GM21390 (cell line): ENCODE data around the gene BAG1.

Source experiments
- ATAC-seq: cut with Tn5 transposase; IDR thresholded peaks from one replicate; pipeline ENCODE4 v1.9.1; 2021; ENCODE audit not compliant: unreplicated experiment

The BAG1 gene

DNA sequence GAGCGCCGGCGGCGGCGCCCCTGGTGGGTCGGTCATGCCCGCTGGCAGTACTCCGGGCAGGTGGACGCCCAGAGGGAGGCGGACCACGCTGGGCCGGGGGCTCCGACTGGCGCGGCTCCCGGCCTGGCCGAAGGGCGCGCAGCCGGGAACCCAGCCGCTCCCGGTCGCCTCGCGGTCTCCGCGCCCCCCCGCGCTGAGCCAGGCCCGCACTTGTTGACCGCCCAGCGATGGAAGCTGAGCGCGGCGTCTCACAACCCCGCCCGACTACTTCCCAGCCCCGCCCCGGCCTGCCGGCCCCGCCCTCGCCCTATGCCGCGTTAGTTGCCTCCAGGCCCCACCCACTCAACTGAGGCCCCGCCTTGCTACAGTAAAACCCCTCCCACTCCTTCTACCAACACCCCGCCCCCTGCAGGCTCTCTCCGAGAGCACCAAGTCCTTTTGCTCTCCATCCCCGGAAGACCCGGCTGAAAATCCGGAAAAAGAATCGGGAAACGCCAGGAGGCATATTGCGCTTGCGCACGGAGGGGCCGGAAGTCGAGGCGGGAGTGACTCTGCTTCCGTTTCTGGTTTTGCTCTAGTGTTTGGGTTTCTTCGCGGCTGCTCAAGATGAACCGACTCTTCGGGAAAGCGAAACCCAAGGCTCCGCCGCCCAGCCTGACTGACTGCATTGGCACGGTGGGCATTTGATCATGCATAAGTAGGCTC is at the start of gene BAG1, which contains the start of gene CHMP5:
Gene BAG1, minus strand, starts transcription at position 236 of the 705 bp plus-strand sequence.
Gene CHMP5, plus strand, starts transcription at position 577 of the 705 bp plus-strand sequence. Its CDS starts 30 bp downstream, at position 607.
- ATAC-seq, result peak; percentile 79

GRCh38 chr9:33311953-33312352 is 47.4 kb upstream of the BAG1 start:
- ATAC-seq, result no peak

DNA sequence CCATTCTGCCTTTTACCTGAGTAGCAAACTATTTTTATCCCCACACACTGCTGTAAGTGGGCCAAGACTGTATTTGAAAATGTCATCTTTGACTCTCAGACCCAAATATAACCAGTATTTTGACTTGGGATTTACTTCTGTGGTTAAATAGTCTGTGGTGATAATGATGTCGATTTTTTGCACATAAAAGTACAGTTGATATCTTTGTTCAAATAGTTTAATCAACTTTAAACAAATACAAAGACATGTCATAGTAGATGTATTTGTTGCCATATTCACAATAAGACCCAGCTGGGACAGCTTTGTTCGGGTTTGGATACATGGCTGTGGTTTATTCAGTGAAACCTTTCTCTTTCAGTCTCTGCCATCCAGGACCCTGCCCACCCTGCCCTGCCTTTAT is 46.2 kb upstream of the BAG1 start:
- ATAC-seq, result no peak

GRCh38 chr9:33309903-33310302 is 45.4 kb upstream of the BAG1 start:
- ATAC-seq, result no peak

- ATAC-seq, result no peak
Observed at GRCh38 chr9:33307067-33307466, 42.6 kb upstream of the BAG1 start.

- no peak for ATAC-seq
Observed at GRCh38 chr9:33306037-33306436, 41.5 kb upstream of the BAG1 start.

GRCh38 chr9:33304362-33304761 is 39.9 kb upstream of the BAG1 start:
- peak; percentile 65 for ATAC-seq

DNA sequence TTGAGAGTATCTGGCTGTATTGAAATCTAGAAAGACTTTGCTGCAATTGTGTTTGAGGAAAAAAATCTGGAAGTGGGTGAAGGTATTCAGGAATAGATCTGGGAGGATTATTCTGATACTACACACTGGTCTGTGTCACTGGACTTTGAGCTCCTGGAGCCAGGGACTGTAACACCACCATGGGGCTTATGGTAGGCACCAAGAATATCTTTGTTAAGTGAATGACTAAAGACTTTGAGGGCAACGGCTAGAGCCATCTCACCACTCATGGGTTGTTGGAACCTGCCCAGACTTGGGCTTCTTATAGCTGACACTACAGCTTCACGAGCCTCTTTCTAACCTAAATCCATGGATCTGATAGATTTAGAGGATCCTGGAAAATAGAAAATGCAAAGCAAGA is 36.0 kb upstream of the BAG1 start:
- ATAC-seq, result no peak

- ATAC-seq, result peak; percentile 90
Observed at GRCh38 chr9:33297432-33297831, 32.9 kb upstream of the BAG1 start.

DNA sequence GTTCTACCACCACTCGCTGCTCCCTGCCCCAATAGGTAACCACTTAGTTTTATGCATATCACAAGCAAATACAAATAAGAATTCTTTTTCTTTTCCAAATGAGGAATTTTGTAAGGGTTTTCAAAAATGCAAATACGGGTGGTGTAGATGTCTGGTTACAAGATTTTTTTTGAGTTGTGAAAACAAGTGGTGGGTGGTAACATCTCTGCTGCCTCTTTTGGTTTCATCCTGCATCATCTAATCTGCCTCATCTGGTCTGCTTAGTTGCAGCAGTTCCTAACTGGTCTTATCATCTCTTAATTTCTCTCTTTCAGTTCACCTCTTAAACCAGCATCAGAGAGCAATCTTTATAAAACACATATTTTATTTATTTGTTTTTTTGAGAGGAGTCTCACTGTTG is 31.1 kb upstream of the BAG1 start:
- ATAC-seq, result peak; percentile 47

- ATAC-seq, result no peak
Observed at GRCh38 chr9:33294670-33295432, 30.3 kb upstream of the BAG1 start.

DNA sequence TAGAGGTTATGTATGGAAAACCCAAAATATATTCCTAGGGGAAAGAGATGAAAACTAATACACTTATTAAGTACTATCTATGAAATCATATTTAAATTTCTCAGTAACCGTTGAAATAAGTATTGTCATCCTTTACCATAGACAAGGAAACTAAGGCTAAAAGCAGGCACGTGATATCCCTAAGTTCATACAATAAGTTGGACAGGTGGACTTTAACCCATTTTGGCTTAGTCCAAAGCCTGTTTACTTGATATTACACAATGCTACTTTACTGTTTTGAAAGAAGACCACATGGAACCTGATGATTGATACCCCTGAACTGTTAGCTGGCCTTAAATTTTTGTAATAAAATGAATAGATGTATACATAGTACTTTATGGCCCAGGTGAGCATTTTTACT is 29.3 kb upstream of the BAG1 start:
- no peak for ATAC-seq

GRCh38 chr9:33291901-33292300 is 27.4 kb upstream of the BAG1 start:
- no peak for ATAC-seq

DNA sequence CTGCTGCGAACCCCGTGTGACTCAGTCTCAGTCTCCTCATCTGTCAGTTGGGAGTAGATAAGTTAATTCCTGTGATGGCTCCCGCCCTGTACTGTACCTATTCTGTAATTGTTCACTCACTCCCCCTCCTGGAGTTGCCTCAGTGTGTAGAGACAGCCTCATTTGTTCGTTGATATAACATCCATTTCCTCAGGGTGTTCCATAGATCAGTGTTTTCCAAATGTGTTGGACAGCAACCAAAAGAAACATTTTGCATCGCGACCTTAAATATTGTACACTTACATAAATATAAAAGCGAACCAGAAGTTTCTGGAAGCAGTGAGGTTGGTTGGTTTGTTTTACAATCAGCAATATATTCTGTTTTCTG is 26.5 kb upstream of the BAG1 start:
- no peak for ATAC-seq

DNA sequence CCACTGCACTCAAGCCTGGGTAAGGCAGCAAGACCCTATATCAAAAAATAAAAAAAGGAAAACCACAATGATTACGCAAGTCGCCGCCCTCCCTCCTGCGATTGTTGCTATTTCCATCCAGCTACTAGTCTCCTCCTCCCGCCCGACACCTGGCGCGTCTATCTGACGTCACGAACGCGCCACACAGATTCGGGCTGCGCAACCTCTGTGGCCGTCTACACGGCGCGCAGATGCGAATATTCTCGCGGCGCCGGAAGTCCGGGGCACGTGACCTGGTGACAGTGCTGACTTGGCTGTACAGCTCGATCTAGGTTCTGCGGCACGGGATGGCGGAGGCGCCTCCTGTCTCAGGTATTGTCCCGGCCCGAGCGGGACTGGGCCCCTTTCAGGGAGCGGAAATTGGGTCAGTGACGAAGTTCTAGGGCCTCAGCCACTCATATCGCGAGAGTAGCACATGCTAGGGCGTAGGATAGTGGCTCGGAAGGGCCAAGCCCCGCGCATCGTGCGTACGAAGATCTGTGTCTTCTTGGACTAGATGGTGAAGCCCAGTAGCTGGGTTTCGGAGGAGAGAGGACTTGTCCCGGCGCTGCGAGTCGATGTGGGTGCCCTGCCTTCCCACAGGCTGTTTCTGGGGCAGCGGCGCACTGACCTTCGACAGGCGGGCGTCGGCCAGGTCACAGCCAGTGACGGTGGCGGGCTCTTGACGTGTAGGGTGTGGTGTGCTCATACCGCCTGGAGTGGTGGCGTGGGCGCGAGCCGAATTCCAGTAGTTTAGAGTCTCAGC is 25.9 kb upstream of the BAG1 start, which contains the start of gene NFX1:
Gene NFX1, plus strand, starts transcription at position 270 of the 784 bp plus-strand sequence. Its CDS starts 57 bp downstream, at position 327.
- ATAC-seq, result peak; percentile 88

DNA sequence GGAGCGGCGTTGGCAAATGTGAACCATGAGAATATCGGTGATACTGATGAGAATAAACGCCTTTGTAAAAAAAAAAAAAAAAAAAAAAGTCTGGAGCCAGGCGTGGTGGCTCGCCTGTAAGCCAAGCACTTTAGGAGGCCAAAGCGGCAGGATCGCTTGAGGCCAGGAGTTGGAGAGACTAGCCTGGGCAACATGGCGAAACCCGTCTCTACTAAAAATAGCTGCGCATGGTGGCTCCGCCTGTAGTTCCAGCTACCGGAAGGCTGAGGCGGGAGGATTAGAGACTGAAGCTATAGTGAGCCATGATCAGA is 25.4 kb upstream of the BAG1 start:
- ATAC-seq, result peak; percentile 28

- no peak for ATAC-seq
Observed at GRCh38 chr9:33289496-33289895, 25.0 kb upstream of the BAG1 start.

- no peak for ATAC-seq
Observed at GRCh38 chr9:33288828-33289483, 24.4 kb upstream of the BAG1 start.

GRCh38 chr9:33288235-33288634 is 23.7 kb upstream of the BAG1 start:
- ATAC-seq, result no peak

GRCh38 chr9:33287087-33287490 is 22.6 kb upstream of the BAG1 start:
- no peak for ATAC-seq

- no peak for ATAC-seq
Observed at GRCh38 chr9:33285502-33285901, 21.0 kb upstream of the BAG1 start.
